ENCODE results near the gene TMEM87B. TPM values are rescaled to one million over a fixed set of nuclear protein-coding genes. Genes with fewer than 3 reads are reported as not detected.

Gene TMEM87B
- total and polyA plus RNA-seq, 2 of the 8 experiments (the other 6 are each of a cell fraction or from before 2014, with no cell fraction given): 7.2 to 9.0 TPM

- Histone ChIP-seq H2AK5ac (ENCODE audit: low read depth, low read length) (no peak overlapping the region), H2AFZ (ENCODE audit: low read length) (no peak overlapping the region), H4K91ac (replicated peaks; ENCODE audit: insufficient read length, low read length) (no peak overlapping the region), H3K4me3 (ENCODE audit: extremely low read depth in 1 of 4, insufficient read depth in 2 of 4, low read depth in 3 of 4, low read length in 4 of 4) (no peak overlapping the region), H3K79me1 (ENCODE audit: low read depth, low read length) (no peaks in the 10 kb centered on the region), H2BK5ac (ENCODE audit: low read depth, low read length) (no peak overlapping the region), H3K14ac (ENCODE audit: insufficient read length) (no peak overlapping the region), H3K4me2 (ENCODE audit: insufficient read depth in 1 of 2, low read depth in 2 of 2, low read length in 2 of 2) (no peak overlapping the region), H2BK15ac (ENCODE audit: low read length) (no peak overlapping the region), H3K9me3 (ENCODE audit: insufficient read depth in 2 of 2, low read depth in 1 of 2, low read length in 1 of 2) (no peaks in the 10 kb centered on the region), H3K27me3 (replicated peaks in 1 of 4; ENCODE audit: control insufficient read depth in 3 of 4, extremely low read depth in 1 of 4, insufficient read depth in 3 of 4, low read length in 3 of 4) (no peaks in the 10 kb centered on the region), H4K5ac (ENCODE audit: insufficient read length, low read depth, low read length) (no peak overlapping the region), H3K23me2 (ENCODE audit: low read depth, low read length) (no peaks in the 10 kb centered on the region), H3K23ac (ENCODE audit: insufficient read length) (no peak overlapping the region), H4K20me1 (replicated peaks in 1 of 2; ENCODE audit: control insufficient read depth in 1 of 2, insufficient read depth in 2 of 2, low read length in 2 of 2) (no peaks in the 10 kb centered on the region), H2BK20ac (ENCODE audit: low read length) (no peak overlapping the region), H3K36me3 (ENCODE audit: control insufficient read depth in 2 of 4, insufficient read depth in 4 of 4, low read length in 3 of 4) (no peaks in the 10 kb centered on the region), H2BK12ac (ENCODE audit: low read depth, low read length) (no peak overlapping the region), H4K8ac (ENCODE audit: extremely low read depth, insufficient read depth, low read length) (no peak overlapping the region), H3K4me1 (replicated peaks in 1 of 4; ENCODE audit: control insufficient read depth in 3 of 4, insufficient read depth in 4 of 4, low read length in 3 of 4) (no peaks in the 10 kb centered on the region), H3K56ac (replicated peaks; ENCODE audit: insufficient read length, low read depth, low read length) (no peak overlapping the region), H3K18ac (ENCODE audit: extremely low read depth, low read length) (no peak overlapping the region), H3K9ac (replicated peaks in 1 of 4; ENCODE audit: extremely low read depth in 1 of 4, low read depth in 3 of 4, low read length in 3 of 4) (no peak overlapping the region), H3K79me2 (ENCODE audit: control insufficient read depth in 1 of 2, insufficient read depth in 2 of 2, low read length in 2 of 2) (no peaks in the 10 kb centered on the region), H2BK120ac (replicated peaks; ENCODE audit: low read depth, low read length) (no peak overlapping the region), H3K4ac (replicated peaks; ENCODE audit: insufficient read length, low read depth, low read length) (no peak overlapping the region), H3K27ac (ENCODE audit: low read depth, low read length) (no peak overlapping the region)
- no peak for DNase-seq (ENCODE audit: low read depth in 1 of 2, low spot score in 2 of 2)
- WGBS, 2 experiments (ENCODE audit: extremely low coverage in 1 of 2, insufficient coverage in 1 of 2, insufficient read length in 1 of 2, insufficient replicate concordance in 2 of 2, low coverage in 1 of 2, low lambda C conversion rate in 2 of 2, missing lambda C conversion rate in 1 of 2): 93% methylated on average over 9 of the region's 9 CpGs; no CpG with 5 or more reads in 1 of the 2 experiments
- FAIRE-seq: no peak
- TF ChIP-seq SP4 (IDR thresholded peaks at IDR 0.05; ENCODE audit: low read length): no peak
- ChIA-PET CTCF (ENCODE audit: partially characterized antibody) (interaction anchor here (1.3 kb wide), 1 partner anchor 12 kb away, joined by 4 read pairs; no protein-coding TSS in a partner anchor), POLR2A (ENCODE audit: partially characterized antibody) (interaction anchor here (0.9 to 1.2 kb wide), 2 partner anchors 10 to 93 kb away, joined by 3 to 4 read pairs; partner anchors contain the start of gene ZC3H8)
These were observed 106.5 kb downstream of the TMEM87B start for GRCh38 chr2:112161431-112162145.

All from H1 (cell line).